PC-3 (cell line): Measurements from ENCODE around the gene FAAP100. TPM values are rescaled to one million over a fixed set of nuclear protein-coding genes. Genes with fewer than 3 reads are reported as not detected.

ENCODE experiments used
- ATAC-seq: fragments of 200-7000 bp; cut with Tn5 transposase; 2 replicates; pipeline ENCODE4 v1.9.1; 2020; ENCODE audit warnings: mild to moderate bottlenecking, moderate library complexity
- BruUV-seq: library from RNA; stranded (reverse); fragments of 400-500 nt; replicated peaks from 2 replicates; lab custom pipeline; 2021; lab: Mats Ljungman, UMichigan
- CTCF ChIA-PET: fragments of 300-600 bp; sonication (Branson Sonifier 250); formaldehyde crosslinking; loops from one replicate; lab custom pipeline; 2022; ENCODE audit warnings: antibody characterized with exemption; lab: Charles Lee
- POLR2A ChIA-PET: fragments of 300-600 bp; sonication (Branson Sonifier 250); formaldehyde crosslinking; loops from one replicate; lab custom pipeline; 2022; ENCODE audit warnings: antibody characterized with exemption; ENCODE audit not compliant: unreplicated experiment; lab: Charles Lee
- DNase-seq: peaks from one replicate; pipeline ENCODE4 v3.0.0-alpha.2; 2015
- H2AFZ ChIP-seq: fragments of 300-600 bp; sonication (generic); 2 replicates; pipeline ENCODE4 v1.6.0; 2016; ENCODE audit warnings: antibody characterized with exemption, low read length
- H3F3A ChIP-seq: fragments of 300-600 bp; sonication (generic); one replicate; pipeline ENCODE4 v1.6.0; 2017; ENCODE audit warnings: antibody characterized with exemption, low read length, control low read depth, mild to moderate bottlenecking; ENCODE audit not compliant: unreplicated experiment
- H3K27ac ChIP-seq: fragments of 300-600 bp; sonication (generic); 2 replicates; pipeline ENCODE4 v1.5.1; 2016; ENCODE audit warnings: mild to moderate bottlenecking, low read length
- H3K27me3 ChIP-seq: fragments of 300-600 bp; sonication (generic); 2 replicates; pipeline ENCODE4 v1.6.1; 2016; ENCODE audit warnings: low read length, mixed read lengths
- H3K36me3 ChIP-seq: fragments of 300-600 bp; sonication (generic); 2 replicates; pipeline ENCODE4 v1.6.1; 2016; ENCODE audit warnings: low read depth, mixed run types, low read length, mixed read lengths
- H3K4me1 ChIP-seq: fragments of 300-600 bp; sonication (generic); 2 replicates; pipeline ENCODE4 v1.5.1; 2016; ENCODE audit warnings: low read length; ENCODE audit not compliant: insufficient read depth
- H3K4me2 ChIP-seq: fragments of 300-600 bp; sonication (generic); 2 replicates; pipeline ENCODE4 v1.6.0; 2016; ENCODE audit warnings: low read length
- H3K4me3 ChIP-seq: fragments of 300-600 bp; sonication (generic); 2 replicates; pipeline ENCODE4 v1.5.1; 2016; ENCODE audit warnings: mild to moderate bottlenecking, low read length, mixed read lengths
- H3K79me2 ChIP-seq: fragments of 300-600 bp; sonication (generic); 2 replicates; pipeline ENCODE4 v1.6.1; 2017; ENCODE audit warnings: low read length, mixed read lengths
- H3K9ac ChIP-seq: fragments of 300-600 bp; sonication (generic); 2 replicates; pipeline ENCODE4 v1.6.0; 2016; ENCODE audit warnings: mild to moderate bottlenecking, low read length
- H3K9me2 ChIP-seq: fragments of 300-600 bp; sonication (generic); replicated peaks from 2 replicates; pipeline ENCODE4 v1.6.1; 2016; ENCODE audit warnings: mixed run types, low read length, mixed read lengths
- H3K9me3 ChIP-seq: fragments of 300-600 bp; sonication (generic); 2 replicates; pipeline ENCODE4 v1.6.1; 2016; ENCODE audit warnings: low read length, mixed read lengths
- H4K20me1 ChIP-seq: fragments of 300-600 bp; sonication (generic); 2 replicates; pipeline ENCODE4 v1.6.1; 2016; ENCODE audit warnings: low read length, mixed read lengths
- CTCF ChIP-seq: fragments of 300-600 bp; sonication (generic); conservative IDR thresholded peaks from 2 replicates; pipeline ENCODE4 v1.5.1; 2017; ENCODE audit warnings: antibody characterized with exemption, low read depth, mild to moderate bottlenecking, low read length
- EZH2 ChIP-seq: fragments of 300-600 bp; sonication (generic); IDR thresholded peaks from one replicate; pipeline ENCODE4 v1.6.1; 2017; ENCODE audit warnings: antibody characterized with exemption, mild to moderate bottlenecking, low read length; ENCODE audit not compliant: unreplicated experiment
- EZH2phosphoT487 ChIP-seq: fragments of 300-600 bp; sonication (generic); IDR thresholded peaks from 2 replicates; pipeline ENCODE4 v1.6.1; 2018; ENCODE audit warnings: mild to moderate bottlenecking, antibody characterized with exemption, low read length, borderline replicate concordance
- intact Hi-C: fragments of 100-400 bp; cut with micrococcal nuclease; formaldehyde crosslinking; loops from 2 replicates; pipeline ENCODE4 v1.9.0; 2023
- total RNA-seq: library from RNA; depleted of rRNA; stranded (reverse); fragments of >200 nt; gene quantifications from 2 replicates; pipeline ENCODE4 v1.2.3, GENCODE V29; 2014

The FAAP100 gene
- total RNA-seq, 1 experiment from 2014 or later, result 23.3 TPM

- no peaks in the 10 kb centered on the region for H3K36me3 ChIP-seq
- H2AFZ ChIP-seq, result peak within 1 kb of the TSS; percentile 35
- H3K79me2 ChIP-seq, result no peaks in the 10 kb centered on the region
- no peaks in the 10 kb centered on the region for H3K9me3 ChIP-seq
- H3K4me3 ChIP-seq, result peak within 1 kb of the TSS; percentile 52
- H3K27me3 ChIP-seq, result peaks cover 7% of the 10 kb centered on the region; the same call in 1 of the 2 replicates
- H3K9me2 ChIP-seq, result no peaks in the 10 kb centered on the region
- no TSS peak for BruUV-seq
- H3F3A ChIP-seq, result no peaks in the 10 kb centered on the region
- peak; percentile 66 for ATAC-seq
- POLR2A ChIA-PET, result interaction anchor here (0.6 kb wide), 2 partner anchors 173 to 285 kb away, joined by 3 to 4 read pairs; no protein-coding TSS in a partner anchor
- H3K9ac ChIP-seq, result no peak within 1 kb of the TSS
- intact Hi-C loops, result no loop called here
- CTCF ChIA-PET, result interaction anchor here (1.2 kb wide), 1 partner anchor 9 kb away, joined by 3 read pairs; no protein-coding TSS in a partner anchor
- H3K4me2 ChIP-seq, result peak within 1 kb of the TSS; percentile 79
- H3K4me1 ChIP-seq, result peaks cover 22% of the 10 kb centered on the region
- H3K27ac ChIP-seq, result no peak within 1 kb of the TSS
- no peak for TF ChIP-seq EZH2phosphoT487
- TF ChIP-seq CTCF, result peak; percentile 42
- TF ChIP-seq EZH2, result no peak
- DNase-seq, result peak; percentile 45
- H4K20me1 ChIP-seq, result no peaks in the 10 kb centered on the region
Observed at GRCh38 chr17:81527591-81528383, 24.4 kb downstream of the FAAP100 start, which contains the start of gene FSCN2. Gene FSCN2, plus strand, starts transcription at chr17:81528377. Its CDS starts 155 bp downstream, at chr17:81528532.

GRCh38 chr17:81526662-81527571 is 25.2 kb downstream of the FAAP100 start:
- peak overlapping the region; percentile 79 for H3K4me2 ChIP-seq
- BruUV-seq, result no TSS peak
- peaks cover 7% of the 10 kb centered on the region; the same call in 1 of the 2 replicates for H3K27me3 ChIP-seq
- TF ChIP-seq CTCF, result no peak
- TF ChIP-seq EZH2phosphoT487, result no peak
- TF ChIP-seq EZH2, result no peak
- no peak overlapping the region for H3K9ac ChIP-seq
- no peaks in the 10 kb centered on the region for H3K9me3 ChIP-seq
- CTCF ChIA-PET, result interaction anchor here (1.2 kb wide), 1 partner anchor 8 kb away, joined by 3 read pairs; no protein-coding TSS in a partner anchor
- peaks cover 22% of the 10 kb centered on the region for H3K4me1 ChIP-seq
- no peak overlapping the region for H2AFZ ChIP-seq
- ATAC-seq, result no peak; the same call in 1 of the 2 replicates
- DNase-seq, result no peak
- H3K9me2 ChIP-seq, result no peaks in the 10 kb centered on the region
- no peak overlapping the region for H3K4me3 ChIP-seq
- no peaks in the 10 kb centered on the region for H3K79me2 ChIP-seq
- POLR2A ChIA-PET, result no interaction called here
- intact Hi-C loops, result no loop called here
- H3K36me3 ChIP-seq, result no peaks in the 10 kb centered on the region
- H3K27ac ChIP-seq, result no peak overlapping the region
- no peaks in the 10 kb centered on the region for H4K20me1 ChIP-seq
- H3F3A ChIP-seq, result no peaks in the 10 kb centered on the region
